GM12878 (cell line): ENCODE measurements around the gene PRSS8. TPM values are rescaled to one million over a fixed set of nuclear protein-coding genes. Genes with fewer than 3 reads are reported as not detected.

Source experiments
- ATAC-seq: fragments of 200-7000 bp; cut with Tn5 transposase; 3 replicates; pipeline ENCODE4 v1.9.1; 2020; ENCODE audit warnings: mild to moderate bottlenecking, moderate library complexity
- BruUV-seq: library from RNA; stranded (reverse); fragments of 400-500 nt; replicated peaks from 2 replicates; lab custom pipeline; 2021; lab: Mats Ljungman, UMichigan
- CTCF ChIA-PET: fragments of 300-600 bp; sonication (Branson Sonifier 250); formaldehyde crosslinking; extraction: SDS; loops from one replicate; lab custom pipeline; 2021; ENCODE audit warnings: inconsistent platforms; lab: Yijun Ruan, JAX
- POLR2A ChIA-PET: fragments of 350-600 bp; formaldehyde crosslinking; extraction: SDS; loops from one replicate; lab custom pipeline; 2021; ENCODE audit warnings: inconsistent platforms; lab: Charles Lee
- RAD21 ChIA-PET: fragments of 300-600 bp; sonication (Branson Sonifier 250); formaldehyde crosslinking; loops from one replicate; lab custom pipeline; 2023; ENCODE audit warnings: antibody characterized with exemption; ENCODE audit not compliant: unreplicated experiment; lab: Charles Lee
- SMC1A ChIA-PET: fragments of 300-600 bp; sonication (Branson Sonifier 250); formaldehyde crosslinking; loops from one replicate; lab custom pipeline; 2023; ENCODE audit not compliant: unreplicated experiment, uncharacterized antibody; lab: Charles Lee
- DNase-seq: peaks from one replicate; pipeline ENCODE4 v3.0.0-alpha.2; 2011; ENCODE audit warnings: low read depth, low spot score
- FAIRE-seq: peaks from 3 replicates; lab custom pipeline; 2011; peaks lifted over from hg19 to GRCh38; lab: Jason Lieb, UNC
- H2AFZ ChIP-seq: 2 replicates; pipeline ENCODE4 v1.6.0; 2011; ENCODE audit warnings: low read depth, low read length, control low read depth; ENCODE audit not compliant: control insufficient read depth
- H3K27ac ChIP-seq: 2 replicates; pipeline ENCODE4 v1.5.1; 2011; ENCODE audit warnings: control low read depth; ENCODE audit not compliant: control insufficient read depth, insufficient read depth
- H3K27me3 ChIP-seq, 2 experiments: replicated peaks in 1 of 2; 2 replicates each; pipeline versions ENCODE4 v1.6.0 to v1.6.1; 2011; ENCODE audit warnings: low read length in 1 of 2; ENCODE audit not compliant: control insufficient read depth in 2 of 2, insufficient read depth in 2 of 2
- H3K36me3 ChIP-seq, 2 experiments: 2 replicates each; pipeline ENCODE4 v1.5.1; 2011; ENCODE audit warnings: low read length in 1 of 2; ENCODE audit not compliant: control insufficient read depth in 2 of 2, insufficient read depth in 2 of 2
- H3K4me1 ChIP-seq: 2 replicates; pipeline ENCODE4 v1.6.1; 2011; ENCODE audit warnings: mild to moderate bottlenecking, low read length, moderate library complexity, mixed read lengths; ENCODE audit not compliant: control insufficient read depth, insufficient read depth
- H3K4me2 ChIP-seq: 2 replicates; pipeline ENCODE4 v1.6.0; 2011; ENCODE audit warnings: control low read depth; ENCODE audit not compliant: control insufficient read depth, insufficient read depth
- H3K4me3 ChIP-seq: fragments of 200-600 bp; sonication (generic); 2 replicates; pipeline ENCODE4 v1.5.1; 2016
- H3K79me2 ChIP-seq: 2 replicates; pipeline ENCODE4 v1.6.0; 2011; ENCODE audit warnings: low read length; ENCODE audit not compliant: control insufficient read depth, insufficient read depth
- H3K9ac ChIP-seq: 2 replicates; pipeline ENCODE4 v1.8.0; 2011; ENCODE audit warnings: low read length, control low read depth, mixed read lengths; ENCODE audit not compliant: control insufficient read depth, insufficient read depth
- H3K9me3 ChIP-seq: replicated peaks from 3 replicates; pipeline ENCODE4 v1.5.1; 2011; ENCODE audit warnings: mild to moderate bottlenecking, low read length; ENCODE audit not compliant: control insufficient read depth, insufficient read depth
- H4K20me1 ChIP-seq: 2 replicates; pipeline ENCODE4 v1.6.0; 2011; ENCODE audit not compliant: control insufficient read depth, insufficient read depth
- ATF7 ChIP-seq: fragments of 450-650 bp; IDR thresholded peaks from 2 replicates; pipeline ENCODE4 v1.6.1; 2016; ENCODE audit warnings: low read depth, mild to moderate bottlenecking
- E4F1 ChIP-seq: fragments of 450-650 bp; IDR thresholded peaks from 2 replicates; pipeline ENCODE4 v1.6.1; 2018; ENCODE audit warnings: borderline replicate concordance, mild to moderate bottlenecking; ENCODE audit not compliant: partially characterized antibody
- EP300 ChIP-seq, 2 experiments: fragments of 150-350 bp in 1 of 2; IDR thresholded peaks; 2 replicates each; pipeline ENCODE4 v1.6.1; 2011 to 2012; ENCODE audit warnings: low read depth in 2 of 2, low read length in 2 of 2, borderline replicate concordance in 1 of 2, improper control_type of control experiment in 1 of 2, inconsistent platforms in 1 of 2; ENCODE audit not compliant: control insufficient read depth in 1 of 2
- EZH2 ChIP-seq: IDR thresholded peaks from 2 replicates; pipeline ENCODE4 v1.6.1; 2012; ENCODE audit warnings: low read depth, mild to moderate bottlenecking, control low read depth, inconsistent platforms, low read length, borderline replicate concordance; ENCODE audit not compliant: control insufficient read depth
- GATAD2B ChIP-seq: fragments of 450-650 bp; conservative IDR thresholded peaks from 2 replicates; pipeline ENCODE4 v1.6.1; 2017; ENCODE audit warnings: low read depth, mild to moderate bottlenecking, moderate library complexity
- MTA2 ChIP-seq: fragments of 450-650 bp; IDR thresholded peaks from 2 replicates; pipeline ENCODE4 v1.6.1; 2016; ENCODE audit warnings: low read depth, mild to moderate bottlenecking, moderate library complexity
- NKRF ChIP-seq: fragments of 450-650 bp; conservative IDR thresholded peaks from 2 replicates; pipeline ENCODE4 v1.6.1; 2017; ENCODE audit warnings: mild to moderate bottlenecking, moderate library complexity
- POLR2AphosphoS5 ChIP-seq: IDR thresholded peaks from 2 replicates; pipeline ENCODE4 v1.6.1; 2011; ENCODE audit warnings: mild to moderate bottlenecking, low read length, inconsistent platforms
- RBBP5 ChIP-seq: fragments of 200-600 bp; sonication (generic); conservative IDR thresholded peaks from 2 replicates; pipeline ENCODE4 v1.6.1; 2016
- RCOR1 ChIP-seq: conservative IDR thresholded peaks from 2 replicates; pipeline ENCODE4 v1.6.1; 2012; ENCODE audit warnings: low read depth, low read length, improper control_type of control experiment
- RELA ChIP-seq: fragments of 450-650 bp; IDR thresholded peaks from 2 replicates; pipeline ENCODE4 v1.8.0; 2014; ENCODE audit warnings: borderline replicate concordance; ENCODE audit not compliant: partially characterized antibody
- SMARCA5 ChIP-seq: fragments of 450-650 bp; IDR thresholded peaks from 2 replicates; pipeline ENCODE4 v1.6.1; 2017; ENCODE audit warnings: mild to moderate bottlenecking
- SREBF1 ChIP-seq: IDR thresholded peaks from 2 replicates; pipeline ENCODE4 v1.6.1; 2012; ENCODE audit warnings: mild to moderate bottlenecking, low read length
- YY1 ChIP-seq: IDR thresholded peaks from 2 replicates; pipeline ENCODE4 v1.6.1; 2011; ENCODE audit warnings: low read depth, mild to moderate bottlenecking, low read length
- ZBED1 ChIP-seq: IDR thresholded peaks from 2 replicates; pipeline ENCODE4 v1.6.1; 2016; ENCODE audit warnings: borderline replicate concordance
- ZNF207 ChIP-seq: fragments of 450-650 bp; IDR thresholded peaks from 2 replicates; pipeline ENCODE4 v1.6.1; 2014; ENCODE audit warnings: antibody characterized with exemption, mild to moderate bottlenecking, borderline replicate concordance
- ZNF24 ChIP-seq: fragments of 450-650 bp; IDR thresholded peaks from 2 replicates; pipeline ENCODE4 v1.6.1; 2017; ENCODE audit warnings: antibody characterized with exemption, mild to moderate bottlenecking
- ZNF384 ChIP-seq: IDR thresholded peaks from 2 replicates; pipeline ENCODE4 v1.6.1; 2012; ENCODE audit warnings: low read depth, mild to moderate bottlenecking, low read length, improper control_type of control experiment, borderline replicate concordance
- ZSCAN29 ChIP-seq: fragments of 450-650 bp; IDR thresholded peaks from 2 replicates; pipeline ENCODE4 v1.6.1; 2017; ENCODE audit warnings: mild to moderate bottlenecking, moderate library complexity
- WGBS: methylation state at CpG from one replicate; pipeline ENCODE4 v1.1.6; 2016; ENCODE audit warnings: low lambda C conversion rate; ENCODE audit not compliant: insufficient replicate concordance, insufficient coverage; ENCODE audit errors: missing lambda C conversion rate; 5-methylcytosine and 5-hydroxymethylcytosine counted together
- in situ Hi-C: fragments of 300-500 bp; cut with MboI; formaldehyde crosslinking; loops from 9 replicates; pipeline ENCODE4 v1.14.3; 2018; ENCODE audit warnings: mixed read lengths
- intact Hi-C: fragments of 100-400 bp; cut with micrococcal nuclease; formaldehyde crosslinking; loops from one replicate; pipeline ENCODE4 v1.14.2; 2022; ENCODE audit not compliant: unreplicated experiment
- polyA plus RNA-seq, 11 experiments: library from polyadenylated mRNA; depleted of rRNA in 4 of 11; unstranded in 6 of 11; stranded (reverse) in 5 of 11; fragments of >200 nt; fragmentation: Nextera tagmentation in 4 of 11; fragmentation: Illumina TruSeq in 1 of 11; extraction: Ambion mirVana in 4 of 11; extraction: Trizol in 1 of 11; gene quantifications; 1 replicate in 1 of 11; 2 replicates in 10 of 11; pipeline versions ENCODE4 v1.2.1 to v1.2.3, GENCODE V29; 2011 to 2016; ENCODE audit warnings: inconsistent platforms in 2 of 11, missing spikeins in 2 of 11, low read depth in 1 of 11
- total RNA-seq, 4 experiments: library from RNA; depleted of rRNA in 3 of 4; stranded (reverse); fragments of >200 nt in 3 of 4; fragmentation: Illumina TruSeq in 1 of 4; extraction: Trizol in 1 of 4; gene quantifications; 2 replicates each; pipeline versions ENCODE4 v1.2.1 to v1.2.3, GENCODE V29; 2013 to 2021

Gene PRSS8
- total and polyA plus RNA-seq, 10 of the 15 experiments (the other 5 are each of a cell fraction or from before 2014, with no cell fraction given): 0.33 to 0.58 TPM; not detected in 8

GRCh38 chr16:31094424-31095120 lies 41.0 kb downstream of the PRSS8 start, which contains the start of gene VKORC1:
VKORC1 (minus strand) TSS chr16:31094797; CDS start chr16:31094729, 68 bp downstream.
- DNase-seq (peak; percentile 87), ATAC-seq (peak; percentile 89), FAIRE-seq (peak; percentile 73)
- Histone ChIP-seq H3K4me2 (peak within 1 kb of the TSS; percentile 86), H3K36me3 (peaks cover 0 to 2% of the 10 kb centered on the region in 2 experiments; a peak in 3 of 4 replicates), H3K79me2 (peaks cover 20% of the 10 kb centered on the region), H3K9ac (peak within 1 kb of the TSS; percentile 83), H3K9me3 (no peaks in the 10 kb centered on the region), H4K20me1 (no peaks in the 10 kb centered on the region), H3K27me3 (no peaks in the 10 kb centered on the region), H3K27ac (peak within 1 kb of the TSS; percentile 81), H3K4me3 (peak within 1 kb of the TSS; percentile 99), H3K4me1 (peaks cover 8% of the 10 kb centered on the region), H2AFZ (peak within 1 kb of the TSS; percentile 95)
- 1% methylated on average over 69 of the region's 69 CpGs for WGBS
- intact Hi-C loops: loop anchor here (1.0 to 10.0 kb wide), 6 partner anchors 20 to 348 kb away; partner anchors contain the start of genes HSD3B7, SETD1A, STX4 and ZNF646
- CTCF ChIA-PET: interaction anchor here (0.7 to 4.2 kb wide), 8 partner anchors 8 to 775 kb away, joined by 3 to 27 read pairs (median 6); partner anchors contain the start of genes HSD3B7, ZNF646 and ZNF668
- POLR2A ChIA-PET: interaction anchor here (0.6 to 2.0 kb wide), 8 partner anchors 21 to 324 kb away, joined by 3 to 5 read pairs (median 4); partner anchors contain the start of genes FUS, KAT8, STX4 and ZNF646
- RAD21 ChIA-PET: interaction anchor here (0.7 to 1.8 kb wide), 7 partner anchors 21 to 348 kb away, joined by 3 to 8 read pairs (median 5); partner anchors contain the start of genes HSD3B7, ZNF646, ZNF668 and ZNF843
- in situ Hi-C loops: loop anchor here (5.0 kb wide), 1 partner anchor 107 kb away; the partner anchor contains the start of gene HSD3B7
- TSS peak; percentile 70 for BruUV-seq
- SMC1A ChIA-PET: interaction anchor here (0.8 to 1.7 kb wide), 2 partner anchors 100 to 109 kb away, joined by 3 to 5 read pairs; no protein-coding TSS in a partner anchor
- TF ChIP-seq SREBF1: peak; percentile 42; the same call in 1 of the 2 replicates
- TF ChIP-seq E4F1: no peak
- TF ChIP-seq RELA: peak; percentile 71
- TF ChIP-seq ATF7: no peak
- TF ChIP-seq POLR2AphosphoS5: no peak
- peak; percentile 79 for TF ChIP-seq GATAD2B
- TF ChIP-seq RCOR1: no peak
- no peak for TF ChIP-seq EZH2
- TF ChIP-seq EP300 (IDR thresholded peaks at IDR 0.05; ENCODE audit: borderline replicate concordance in 1 of 2, control insufficient read depth in 1 of 2, low read depth in 2 of 2, low read length in 2 of 2): no peak
- TF ChIP-seq NKRF: peak; percentile 84
- TF ChIP-seq YY1: peak; percentile 71; the same call in 1 of the 2 replicates
- no peak for TF ChIP-seq ZNF207
- no peak for TF ChIP-seq ZNF384
- no peak for TF ChIP-seq ZSCAN29
- TF ChIP-seq RBBP5: no peak
- TF ChIP-seq MTA2: no peak
- TF ChIP-seq SMARCA5: no peak
- TF ChIP-seq ZNF24: no peak
- TF ChIP-seq ZBED1: no peak
